HFFc6 (cell line): ENCODE data around the gene SV2C. TPM values are rescaled to one million over a fixed set of nuclear protein-coding genes. Genes with fewer than 3 reads are reported as not detected.
"Not testable (repeated sequence)": the region's sequence is repeated elsewhere in the genome, so short reads cannot be mapped to it uniquely, and the experiment has no call there.

ENCODE experiments used
- DNase-seq: peaks from one replicate; pipeline ENCODE4 v3.0.0-alpha.2; 2018
- H3K27ac Mint-ChIP-seq: 2 replicates; pipeline ENCODE4 v1.8.0; 2020; ENCODE audit warnings: mild to moderate bottlenecking, mixed read lengths
- H3K27me3 Mint-ChIP-seq: 2 replicates; pipeline ENCODE4 v1.8.0; 2021; ENCODE audit warnings: mild to moderate bottlenecking, moderate library complexity, mixed read lengths; ENCODE audit not compliant: insufficient read depth
- H3K36me3 Mint-ChIP-seq: 2 replicates; pipeline ENCODE4 v1.8.0; 2021; ENCODE audit warnings: low read depth, mixed read lengths
- H3K4me1 Mint-ChIP-seq: 2 replicates; pipeline ENCODE4 v1.8.0; 2020; ENCODE audit warnings: low read depth, mixed read lengths
- H3K4me3 Mint-ChIP-seq: 2 replicates; pipeline ENCODE4 v1.8.0; 2020; ENCODE audit warnings: mild to moderate bottlenecking, moderate library complexity, mixed read lengths
- H3K9me3 Mint-ChIP-seq: 2 replicates; pipeline ENCODE4 v1.8.0; 2020; ENCODE audit warnings: mild to moderate bottlenecking, mixed read lengths
- total RNA-seq, 6 experiments: library from RNA; stranded (reverse); fragmentation: NEBNext Ultra II Directional; extraction: Animal tissue kit (Norgen Biotek cat#: 25700); gene quantifications; 2 replicates in 1 of 6; 3 replicates in 5 of 6; pipeline ENCODE4 v1.2.3, GENCODE V29; 2021
- TF ChIP-seq, protein P1 (sequence below): fragments of 200-600 bp; sonication (generic); IDR thresholded peaks from 2 replicates; pipeline ENCODE4 v1.5.0; 2021; ENCODE audit warnings: antibody characterized with exemption, mild to moderate bottlenecking

SV2C gene
- total RNA-seq, 6 experiments from 2014 or later, result not detected

GRCh38 chr5:76085243-76085579 is 2.0 kb downstream of the SV2C start:
- H3K27ac Mint-ChIP-seq, result no peak overlapping the region
- no peak for DNase-seq
- no peaks in the 10 kb centered on the region for H3K9me3 Mint-ChIP-seq
- no peak overlapping the region for H3K4me3 Mint-ChIP-seq
- H3K27me3 Mint-ChIP-seq, result peaks cover 5% of the 10 kb centered on the region
- peaks cover 4% of the 10 kb centered on the region; the same call in 1 of the 2 replicates for H3K36me3 Mint-ChIP-seq
- TF ChIP-seq, protein P1, sequence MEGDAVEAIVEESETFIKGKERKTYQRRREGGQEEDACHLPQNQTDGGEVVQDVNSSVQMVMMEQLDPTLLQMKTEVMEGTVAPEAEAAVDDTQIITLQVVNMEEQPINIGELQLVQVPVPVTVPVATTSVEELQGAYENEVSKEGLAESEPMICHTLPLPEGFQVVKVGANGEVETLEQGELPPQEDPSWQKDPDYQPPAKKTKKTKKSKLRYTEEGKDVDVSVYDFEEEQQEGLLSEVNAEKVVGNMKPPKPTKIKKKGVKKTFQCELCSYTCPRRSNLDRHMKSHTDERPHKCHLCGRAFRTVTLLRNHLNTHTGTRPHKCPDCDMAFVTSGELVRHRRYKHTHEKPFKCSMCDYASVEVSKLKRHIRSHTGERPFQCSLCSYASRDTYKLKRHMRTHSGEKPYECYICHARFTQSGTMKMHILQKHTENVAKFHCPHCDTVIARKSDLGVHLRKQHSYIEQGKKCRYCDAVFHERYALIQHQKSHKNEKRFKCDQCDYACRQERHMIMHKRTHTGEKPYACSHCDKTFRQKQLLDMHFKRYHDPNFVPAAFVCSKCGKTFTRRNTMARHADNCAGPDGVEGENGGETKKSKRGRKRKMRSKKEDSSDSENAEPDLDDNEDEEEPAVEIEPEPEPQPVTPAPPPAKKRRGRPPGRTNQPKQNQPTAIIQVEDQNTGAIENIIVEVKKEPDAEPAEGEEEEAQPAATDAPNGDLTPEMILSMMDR, result no peak
- H3K4me1 Mint-ChIP-seq, result no peaks in the 10 kb centered on the region

- no peak for DNase-seq
- H3K4me3 Mint-ChIP-seq, result no peak overlapping the region
- no peaks in the 10 kb centered on the region for H3K9me3 Mint-ChIP-seq
- H3K27ac Mint-ChIP-seq, result no peak overlapping the region
- H3K4me1 Mint-ChIP-seq, result no peaks in the 10 kb centered on the region
- TF ChIP-seq, protein P1, result no peak
- peaks cover 4% of the 10 kb centered on the region for H3K27me3 Mint-ChIP-seq
- peaks cover 4% of the 10 kb centered on the region; the same call in 1 of the 2 replicates for H3K36me3 Mint-ChIP-seq
These were observed 2.9 kb downstream of the SV2C start for GRCh38 chr5:76086095-76086494.

DNA sequence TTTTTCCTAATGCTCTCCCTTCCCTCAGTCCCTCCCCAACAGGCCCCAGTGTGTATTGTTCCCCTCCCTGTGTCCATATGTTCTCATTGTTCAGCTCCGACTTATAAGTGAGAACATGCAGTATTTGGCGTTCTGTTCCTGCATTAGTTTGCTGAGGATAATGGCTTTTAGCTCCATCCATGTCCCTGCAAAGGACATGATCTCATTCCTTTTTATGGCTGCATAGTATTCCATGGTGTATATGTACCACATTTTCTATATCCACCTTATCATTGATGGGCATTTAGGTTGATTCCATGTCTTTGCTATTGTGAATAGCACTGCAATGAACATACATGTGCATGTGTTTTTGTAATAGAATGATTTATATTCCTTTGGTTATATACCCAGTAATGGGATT is 6.0 kb downstream of the SV2C start:
- not testable (repeated sequence) for H3K27me3 Mint-ChIP-seq, H3K9me3 Mint-ChIP-seq, H3K27ac Mint-ChIP-seq, DNase-seq, H3K36me3 Mint-ChIP-seq, H3K4me1 Mint-ChIP-seq, H3K4me3 Mint-ChIP-seq

DNA sequence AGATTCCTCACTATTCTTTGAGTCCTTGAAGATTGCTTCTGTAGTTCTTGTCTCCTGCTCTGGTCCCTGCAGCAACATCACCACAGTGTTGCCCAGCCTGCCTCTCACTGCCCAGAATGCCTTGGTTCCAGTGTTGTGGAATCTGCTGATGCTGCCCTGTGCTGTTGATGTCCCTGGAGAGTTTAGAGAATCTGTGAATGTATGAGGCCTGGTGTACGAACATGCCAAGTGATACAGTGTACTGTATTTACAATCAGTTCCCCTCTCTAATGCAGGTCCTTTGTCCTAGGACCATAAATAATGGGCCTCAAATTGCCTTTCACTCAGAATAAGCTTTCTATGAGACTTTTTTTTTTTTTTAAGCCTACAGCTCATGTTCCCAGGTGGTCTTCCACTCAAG is 8.2 kb downstream of the SV2C start:
- Mint-ChIP-seq H3K9me3 (no peaks in the 10 kb centered on the region; the same call in 1 of the 2 replicates), H3K27me3 (no peaks in the 10 kb centered on the region), H3K4me3 (no peak overlapping the region), H3K27ac (no peak overlapping the region), H3K36me3 (no peaks in the 10 kb centered on the region), H3K4me1 (no peaks in the 10 kb centered on the region)
- no peak for DNase-seq
- TF ChIP-seq, protein P1, result no peak

GRCh38 chr5:76099286-76099702 is 16.1 kb downstream of the SV2C start:
- no peak for DNase-seq

DNA sequence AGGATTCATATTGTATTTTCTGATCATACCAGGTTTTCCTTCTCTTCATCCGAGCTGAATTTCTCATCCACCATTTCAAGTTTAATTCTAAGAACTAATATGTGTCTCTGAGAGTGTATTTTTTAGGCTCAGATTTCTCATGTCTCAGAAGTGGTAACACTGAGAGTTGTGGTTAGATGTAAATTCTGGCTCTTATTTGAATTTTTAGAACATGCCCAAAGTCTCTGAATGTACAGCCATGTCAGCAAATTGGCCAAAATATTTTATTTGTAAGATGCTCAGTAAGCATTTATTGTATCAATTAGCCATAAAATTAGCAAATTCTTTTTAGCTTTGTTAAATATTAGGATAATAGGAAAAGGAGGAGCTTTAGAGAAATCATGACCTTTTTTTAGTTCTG is 16.6 kb downstream of the SV2C start:
- H3K9me3 Mint-ChIP-seq, result peaks cover 17% of the 10 kb centered on the region
- H3K27me3 Mint-ChIP-seq, result no peaks in the 10 kb centered on the region
- no peak overlapping the region for H3K27ac Mint-ChIP-seq
- no peak overlapping the region for H3K4me3 Mint-ChIP-seq
- no peak for DNase-seq
- no peaks in the 10 kb centered on the region for H3K4me1 Mint-ChIP-seq
- H3K36me3 Mint-ChIP-seq, result no peaks in the 10 kb centered on the region
- TF ChIP-seq, protein P1, result no peak

More at GRCh38 chr5:76099286-76099702, 16.1 kb downstream of the SV2C start:
- Mint-ChIP-seq H3K4me3 (no peak overlapping the region), H3K27me3 (no peaks in the 10 kb centered on the region), H3K4me1 (no peaks in the 10 kb centered on the region), H3K36me3 (no peaks in the 10 kb centered on the region), H3K9me3 (peaks cover 17% of the 10 kb centered on the region), H3K27ac (no peak overlapping the region)
- TF ChIP-seq, protein P1, result no peak
